GM12878 (cell line): ENCODE measurements around the gene AVP. TPM values are rescaled to one million over a fixed set of nuclear protein-coding genes. Genes with fewer than 3 reads are reported as not detected.

Experiments
- ATAC-seq: fragments of 200-7000 bp; cut with Tn5 transposase; 3 replicates; pipeline ENCODE4 v1.9.1; 2020; ENCODE audit warnings: mild to moderate bottlenecking, moderate library complexity
- BruUV-seq: library from RNA; stranded (reverse); fragments of 400-500 nt; replicated peaks from 2 replicates; lab custom pipeline; 2021; lab: Mats Ljungman, UMichigan
- CTCF ChIA-PET: fragments of 300-600 bp; sonication (Branson Sonifier 250); formaldehyde crosslinking; extraction: SDS; loops from one replicate; lab custom pipeline; 2021; ENCODE audit warnings: inconsistent platforms; lab: Yijun Ruan, JAX
- POLR2A ChIA-PET: fragments of 350-600 bp; formaldehyde crosslinking; extraction: SDS; loops from one replicate; lab custom pipeline; 2021; ENCODE audit warnings: inconsistent platforms; lab: Charles Lee
- RAD21 ChIA-PET: fragments of 300-600 bp; sonication (Branson Sonifier 250); formaldehyde crosslinking; loops from one replicate; lab custom pipeline; 2023; ENCODE audit warnings: antibody characterized with exemption; ENCODE audit not compliant: unreplicated experiment; lab: Charles Lee
- SMC1A ChIA-PET: fragments of 300-600 bp; sonication (Branson Sonifier 250); formaldehyde crosslinking; loops from one replicate; lab custom pipeline; 2023; ENCODE audit not compliant: unreplicated experiment, uncharacterized antibody; lab: Charles Lee
- DNase-seq: peaks from one replicate; pipeline ENCODE4 v3.0.0-alpha.2; 2011; ENCODE audit warnings: low read depth, low spot score
- FAIRE-seq: peaks from 3 replicates; lab custom pipeline; 2011; peaks lifted over from hg19 to GRCh38; lab: Jason Lieb, UNC
- H2AFZ ChIP-seq: 2 replicates; pipeline ENCODE4 v1.6.0; 2011; ENCODE audit warnings: low read depth, low read length, control low read depth; ENCODE audit not compliant: control insufficient read depth
- H3K27ac ChIP-seq: 2 replicates; pipeline ENCODE4 v1.5.1; 2011; ENCODE audit warnings: control low read depth; ENCODE audit not compliant: control insufficient read depth, insufficient read depth
- H3K27me3 ChIP-seq, 2 experiments: replicated peaks in 1 of 2; 2 replicates each; pipeline versions ENCODE4 v1.6.0 to v1.6.1; 2011; ENCODE audit warnings: low read length in 1 of 2; ENCODE audit not compliant: control insufficient read depth in 2 of 2, insufficient read depth in 2 of 2
- H3K36me3 ChIP-seq, 2 experiments: 2 replicates each; pipeline ENCODE4 v1.5.1; 2011; ENCODE audit warnings: low read length in 1 of 2; ENCODE audit not compliant: control insufficient read depth in 2 of 2, insufficient read depth in 2 of 2
- H3K4me1 ChIP-seq: 2 replicates; pipeline ENCODE4 v1.6.1; 2011; ENCODE audit warnings: mild to moderate bottlenecking, low read length, moderate library complexity, mixed read lengths; ENCODE audit not compliant: control insufficient read depth, insufficient read depth
- H3K4me2 ChIP-seq: 2 replicates; pipeline ENCODE4 v1.6.0; 2011; ENCODE audit warnings: control low read depth; ENCODE audit not compliant: control insufficient read depth, insufficient read depth
- H3K4me3 ChIP-seq: fragments of 200-600 bp; sonication (generic); 2 replicates; pipeline ENCODE4 v1.5.1; 2016
- H3K79me2 ChIP-seq: 2 replicates; pipeline ENCODE4 v1.6.0; 2011; ENCODE audit warnings: low read length; ENCODE audit not compliant: control insufficient read depth, insufficient read depth
- H3K9ac ChIP-seq: 2 replicates; pipeline ENCODE4 v1.8.0; 2011; ENCODE audit warnings: low read length, control low read depth, mixed read lengths; ENCODE audit not compliant: control insufficient read depth, insufficient read depth
- H3K9me3 ChIP-seq: replicated peaks from 3 replicates; pipeline ENCODE4 v1.5.1; 2011; ENCODE audit warnings: mild to moderate bottlenecking, low read length; ENCODE audit not compliant: control insufficient read depth, insufficient read depth
- H4K20me1 ChIP-seq: 2 replicates; pipeline ENCODE4 v1.6.0; 2011; ENCODE audit not compliant: control insufficient read depth, insufficient read depth
- BCL11A ChIP-seq: IDR thresholded peaks from 2 replicates; pipeline ENCODE4 v1.6.1; 2011; ENCODE audit warnings: low read depth, low read length
- CEBPB ChIP-seq, 2 experiments: fragments of 150-350 bp in 1 of 2; IDR thresholded peaks; 2 replicates each; pipeline ENCODE4 v1.6.1; 2012 to 2014; ENCODE audit warnings: low read depth in 2 of 2, low read length in 2 of 2, borderline replicate concordance in 1 of 2, inconsistent platforms in 1 of 2
- ELK1 ChIP-seq: IDR thresholded peaks from 2 replicates; pipeline ENCODE4 v1.6.1; 2012; ENCODE audit warnings: low read depth, low read length, improper control_type of control experiment
- IKZF1 ChIP-seq: fragments of 450-650 bp; conservative IDR thresholded peaks from 2 replicates; pipeline ENCODE4 v1.6.1; 2017; ENCODE audit warnings: antibody characterized with exemption, mild to moderate bottlenecking
- KLF5 ChIP-seq: fragments of 450-650 bp; IDR thresholded peaks from 2 replicates; pipeline ENCODE4 v1.6.1; 2014; ENCODE audit warnings: mild to moderate bottlenecking; ENCODE audit not compliant: partially characterized antibody
- MLLT1 ChIP-seq: fragments of 450-650 bp; IDR thresholded peaks from 2 replicates; pipeline ENCODE4 v1.6.1; 2016; ENCODE audit warnings: mild to moderate bottlenecking
- MYC ChIP-seq: IDR thresholded peaks from 2 replicates; pipeline ENCODE4 v1.6.1; 2011; ENCODE audit warnings: mild to moderate bottlenecking, low read length, moderate library complexity, inconsistent platforms; ENCODE audit not compliant: insufficient read depth, insufficient replicate concordance, insufficient read length, severe bottlenecking
- NFYA ChIP-seq: IDR thresholded peaks from 2 replicates; pipeline ENCODE4 v1.6.1; 2011; ENCODE audit warnings: low read depth, mild to moderate bottlenecking, low read length, improper control_type of control experiment, borderline replicate concordance
- RBBP5 ChIP-seq: fragments of 200-600 bp; sonication (generic); conservative IDR thresholded peaks from 2 replicates; pipeline ENCODE4 v1.6.1; 2016
- RELA ChIP-seq: fragments of 450-650 bp; IDR thresholded peaks from 2 replicates; pipeline ENCODE4 v1.8.0; 2014; ENCODE audit warnings: borderline replicate concordance; ENCODE audit not compliant: partially characterized antibody
- TCF7 ChIP-seq: IDR thresholded peaks from 2 replicates; pipeline ENCODE4 v1.6.1; 2014; ENCODE audit warnings: antibody characterized with exemption, borderline replicate concordance
- ZBTB33 ChIP-seq: fragments of 450-650 bp; IDR thresholded peaks from 2 replicates; pipeline ENCODE4 v1.6.1; 2017; ENCODE audit warnings: mild to moderate bottlenecking
- WGBS: methylation state at CpG from one replicate; pipeline ENCODE4 v1.1.6; 2016; ENCODE audit warnings: low lambda C conversion rate; ENCODE audit not compliant: insufficient replicate concordance, insufficient coverage; ENCODE audit errors: missing lambda C conversion rate; 5-methylcytosine and 5-hydroxymethylcytosine counted together
- in situ Hi-C: fragments of 300-500 bp; cut with MboI; formaldehyde crosslinking; loops from 9 replicates; pipeline ENCODE4 v1.14.3; 2018; ENCODE audit warnings: mixed read lengths
- intact Hi-C: fragments of 100-400 bp; cut with micrococcal nuclease; formaldehyde crosslinking; loops from one replicate; pipeline ENCODE4 v1.14.2; 2022; ENCODE audit not compliant: unreplicated experiment
- polyA plus RNA-seq, 11 experiments: library from polyadenylated mRNA; depleted of rRNA in 4 of 11; unstranded in 6 of 11; stranded (reverse) in 5 of 11; fragments of >200 nt; fragmentation: Nextera tagmentation in 4 of 11; fragmentation: Illumina TruSeq in 1 of 11; extraction: Ambion mirVana in 4 of 11; extraction: Trizol in 1 of 11; gene quantifications; 1 replicate in 1 of 11; 2 replicates in 10 of 11; pipeline versions ENCODE4 v1.2.1 to v1.2.3, GENCODE V29; 2011 to 2016; ENCODE audit warnings: inconsistent platforms in 2 of 11, missing spikeins in 2 of 11, low read depth in 1 of 11
- total RNA-seq, 4 experiments: library from RNA; depleted of rRNA in 3 of 4; stranded (reverse); fragments of >200 nt in 3 of 4; fragmentation: Illumina TruSeq in 1 of 4; extraction: Trizol in 1 of 4; gene quantifications; 2 replicates each; pipeline versions ENCODE4 v1.2.1 to v1.2.3, GENCODE V29; 2013 to 2021
- TF ChIP-seq, protein P1 (sequence below): IDR thresholded peaks from 2 replicates; pipeline ENCODE4 v1.6.1; 2011; ENCODE audit warnings: mild to moderate bottlenecking, low read depth, low read length, moderate library complexity; ENCODE audit not compliant: insufficient replicate concordance
- TF ChIP-seq, protein P2 (sequence below): fragments of 450-650 bp; IDR thresholded peaks from 2 replicates; pipeline ENCODE4 v1.6.1; 2016; ENCODE audit warnings: mild to moderate bottlenecking

The AVP gene
- total and polyA plus RNA-seq, 10 of the 15 experiments (the other 5 are each of a cell fraction or from before 2014, with no cell fraction given): not detected

DNA sequence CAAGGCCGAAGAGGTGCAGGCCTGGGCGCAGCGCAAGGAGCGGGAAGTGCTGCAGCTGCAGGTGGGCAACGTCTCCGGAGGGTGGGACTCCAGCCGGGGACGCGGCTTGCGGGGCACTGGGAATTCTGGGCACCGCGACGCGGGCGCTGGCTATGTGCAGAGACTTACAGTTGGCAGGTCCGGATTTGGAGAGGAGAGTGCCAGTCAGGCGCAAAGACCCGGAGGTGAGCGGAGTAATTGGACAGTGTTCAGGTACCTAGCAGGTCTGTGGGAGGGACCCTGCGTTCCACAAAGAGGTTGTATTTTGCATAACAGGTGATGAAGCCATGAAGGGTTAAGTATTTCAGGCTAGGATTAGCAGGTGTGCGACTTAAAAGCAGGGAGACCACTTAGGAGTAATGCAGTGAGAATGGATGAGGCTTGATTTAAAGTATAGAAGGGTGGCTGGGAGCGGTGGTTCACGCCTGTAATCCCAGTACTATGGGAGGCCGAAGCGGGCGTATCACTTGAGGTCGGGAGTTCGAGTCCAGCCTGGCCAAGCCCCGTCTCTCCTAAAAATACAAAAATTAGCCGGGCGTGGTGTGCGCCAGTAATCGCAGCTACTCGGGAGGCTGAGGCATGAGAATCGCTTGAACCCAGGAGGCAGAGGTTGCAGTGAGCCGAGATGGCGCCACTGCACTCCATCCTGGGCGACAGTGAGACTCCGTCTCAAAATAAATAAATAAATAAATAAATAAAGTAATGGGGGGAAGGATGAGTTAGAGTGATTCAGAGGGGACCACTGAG, 37.7 kb downstream of the AVP start:
- TF ChIP-seq KLF5 (no peak), ZBTB33 (no peak), NFYA (no peak), IKZF1 (no peak), BCL11A (no peak), MLLT1 (peak; percentile 66), CEBPB (IDR thresholded peaks at IDR 0.05; ENCODE audit: borderline replicate concordance in 1 of 2, low read depth in 2 of 2, low read length in 2 of 2) (no peak), MYC (no peak), ELK1 (no peak), RELA (no peak), RBBP5 (no peak), TCF7 (no peak)
- TF ChIP-seq, protein P1, sequence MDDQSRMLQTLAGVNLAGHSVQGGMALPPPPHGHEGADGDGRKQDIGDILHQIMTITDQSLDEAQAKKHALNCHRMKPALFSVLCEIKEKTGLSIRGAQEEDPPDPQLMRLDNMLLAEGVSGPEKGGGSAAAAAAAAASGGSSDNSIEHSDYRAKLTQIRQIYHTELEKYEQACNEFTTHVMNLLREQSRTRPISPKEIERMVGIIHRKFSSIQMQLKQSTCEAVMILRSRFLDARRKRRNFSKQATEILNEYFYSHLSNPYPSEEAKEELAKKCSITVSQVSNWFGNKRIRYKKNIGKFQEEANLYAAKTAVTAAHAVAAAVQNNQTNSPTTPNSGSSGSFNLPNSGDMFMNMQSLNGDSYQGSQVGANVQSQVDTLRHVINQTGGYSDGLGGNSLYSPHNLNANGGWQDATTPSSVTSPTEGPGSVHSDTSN: peak; percentile 69
- TF ChIP-seq, protein P2, sequence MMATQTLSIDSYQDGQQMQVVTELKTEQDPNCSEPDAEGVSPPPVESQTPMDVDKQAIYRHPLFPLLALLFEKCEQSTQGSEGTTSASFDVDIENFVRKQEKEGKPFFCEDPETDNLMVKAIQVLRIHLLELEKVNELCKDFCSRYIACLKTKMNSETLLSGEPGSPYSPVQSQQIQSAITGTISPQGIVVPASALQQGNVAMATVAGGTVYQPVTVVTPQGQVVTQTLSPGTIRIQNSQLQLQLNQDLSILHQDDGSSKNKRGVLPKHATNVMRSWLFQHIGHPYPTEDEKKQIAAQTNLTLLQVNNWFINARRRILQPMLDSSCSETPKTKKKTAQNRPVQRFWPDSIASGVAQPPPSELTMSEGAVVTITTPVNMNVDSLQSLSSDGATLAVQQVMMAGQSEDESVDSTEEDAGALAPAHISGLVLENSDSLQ: peak; percentile 90
- peak overlapping the region; percentile 80 for H3K4me3 ChIP-seq
- peaks cover 13% of the 10 kb centered on the region for H3K79me2 ChIP-seq
- DNase-seq (no peak), FAIRE-seq (no peak), ATAC-seq (peak; percentile 5)
- in situ Hi-C loops (no loop called here), intact Hi-C loops (loop anchor here (10.0 kb wide), 1 partner anchor 158 kb away; the partner anchor contains the start of genes DDRGK1 and ITPA)
- no TSS peak for BruUV-seq
- H3K27ac ChIP-seq: peak overlapping the region; percentile 87
- H3K9ac ChIP-seq: peak overlapping the region; percentile 65
- ChIA-PET POLR2A (interaction anchor here (1.8 kb wide), 1 partner anchor 114 kb away, joined by 13 read pairs; no protein-coding TSS in a partner anchor), CTCF (no interaction called here), RAD21 (no interaction called here), SMC1A (no interaction called here)
- peaks cover 4 to 6% of the 10 kb centered on the region in 2 experiments; a peak in 2 of 4 replicates for H3K36me3 ChIP-seq
- H3K9me3 ChIP-seq: no peaks in the 10 kb centered on the region
- H3K4me2 ChIP-seq: peak overlapping the region; percentile 70
- H2AFZ ChIP-seq: peak overlapping the region; percentile 61
- no peaks in the 10 kb centered on the region for H3K27me3 ChIP-seq
- WGBS: 47% methylated on average over 39 of the region's 39 CpGs
- H3K4me1 ChIP-seq: no peaks in the 10 kb centered on the region; the same call in 1 of the 2 replicates
- no peaks in the 10 kb centered on the region for H4K20me1 ChIP-seq
